GM12878 (cell line): Measurements from ENCODE around the gene IL1RAPL1. TPM values are rescaled to one million over a fixed set of nuclear protein-coding genes. Genes with fewer than 3 reads are reported as not detected.

Experiments used
- ATAC-seq: fragments of 200-7000 bp; cut with Tn5 transposase; 3 replicates; pipeline ENCODE4 v1.9.1; 2020; ENCODE audit warnings: mild to moderate bottlenecking, moderate library complexity
- BruUV-seq: library from RNA; stranded (reverse); fragments of 400-500 nt; replicated peaks from 2 replicates; lab custom pipeline; 2021; lab: Mats Ljungman, UMichigan
- CTCF ChIA-PET: fragments of 300-600 bp; sonication (Branson Sonifier 250); formaldehyde crosslinking; extraction: SDS; loops from one replicate; lab custom pipeline; 2021; ENCODE audit warnings: inconsistent platforms; lab: Yijun Ruan, JAX
- POLR2A ChIA-PET: fragments of 350-600 bp; formaldehyde crosslinking; extraction: SDS; loops from one replicate; lab custom pipeline; 2021; ENCODE audit warnings: inconsistent platforms; lab: Charles Lee
- RAD21 ChIA-PET: fragments of 300-600 bp; sonication (Branson Sonifier 250); formaldehyde crosslinking; loops from one replicate; lab custom pipeline; 2023; ENCODE audit warnings: antibody characterized with exemption; ENCODE audit not compliant: unreplicated experiment; lab: Charles Lee
- SMC1A ChIA-PET: fragments of 300-600 bp; sonication (Branson Sonifier 250); formaldehyde crosslinking; loops from one replicate; lab custom pipeline; 2023; ENCODE audit not compliant: unreplicated experiment, uncharacterized antibody; lab: Charles Lee
- DNase-seq: peaks from one replicate; pipeline ENCODE4 v3.0.0-alpha.2; 2011; ENCODE audit warnings: low read depth, low spot score
- FAIRE-seq: peaks from 3 replicates; lab custom pipeline; 2011; peaks lifted over from hg19 to GRCh38; lab: Jason Lieb, UNC
- H2AFZ ChIP-seq: 2 replicates; pipeline ENCODE4 v1.6.0; 2011; ENCODE audit warnings: low read depth, low read length, control low read depth; ENCODE audit not compliant: control insufficient read depth
- H3K27ac ChIP-seq: 2 replicates; pipeline ENCODE4 v1.5.1; 2011; ENCODE audit warnings: control low read depth; ENCODE audit not compliant: control insufficient read depth, insufficient read depth
- H3K27me3 ChIP-seq, 2 experiments: replicated peaks in 1 of 2; 2 replicates each; pipeline versions ENCODE4 v1.6.0 to v1.6.1; 2011; ENCODE audit warnings: low read length in 1 of 2; ENCODE audit not compliant: control insufficient read depth in 2 of 2, insufficient read depth in 2 of 2
- H3K36me3 ChIP-seq, 2 experiments: 2 replicates each; pipeline ENCODE4 v1.5.1; 2011; ENCODE audit warnings: low read length in 1 of 2; ENCODE audit not compliant: control insufficient read depth in 2 of 2, insufficient read depth in 2 of 2
- H3K4me1 ChIP-seq: 2 replicates; pipeline ENCODE4 v1.6.1; 2011; ENCODE audit warnings: mild to moderate bottlenecking, low read length, moderate library complexity, mixed read lengths; ENCODE audit not compliant: control insufficient read depth, insufficient read depth
- H3K4me2 ChIP-seq: 2 replicates; pipeline ENCODE4 v1.6.0; 2011; ENCODE audit warnings: control low read depth; ENCODE audit not compliant: control insufficient read depth, insufficient read depth
- H3K4me3 ChIP-seq: fragments of 200-600 bp; sonication (generic); 2 replicates; pipeline ENCODE4 v1.5.1; 2016
- H3K79me2 ChIP-seq: 2 replicates; pipeline ENCODE4 v1.6.0; 2011; ENCODE audit warnings: low read length; ENCODE audit not compliant: control insufficient read depth, insufficient read depth
- H3K9ac ChIP-seq: 2 replicates; pipeline ENCODE4 v1.8.0; 2011; ENCODE audit warnings: low read length, control low read depth, mixed read lengths; ENCODE audit not compliant: control insufficient read depth, insufficient read depth
- H3K9me3 ChIP-seq: replicated peaks from 3 replicates; pipeline ENCODE4 v1.5.1; 2011; ENCODE audit warnings: mild to moderate bottlenecking, low read length; ENCODE audit not compliant: control insufficient read depth, insufficient read depth
- H4K20me1 ChIP-seq: 2 replicates; pipeline ENCODE4 v1.6.0; 2011; ENCODE audit not compliant: control insufficient read depth, insufficient read depth
- CTCF ChIP-seq, 3 experiments: IDR thresholded peaks in 2 of 3; conservative IDR thresholded peaks in 1 of 3; 2 replicates each; pipeline ENCODE4 v1.5.1; 2011; ENCODE audit warnings: low read depth in 3 of 3, low read length in 3 of 3, mild to moderate bottlenecking in 3 of 3, control low read depth in 2 of 3, moderate library complexity in 2 of 3, inconsistent platforms in 1 of 3, mixed read lengths in 1 of 3; ENCODE audit not compliant: control insufficient read depth in 2 of 3, insufficient read depth in 1 of 3; ENCODE audit errors: extremely low read depth in 1 of 3
- ZNF622 ChIP-seq: fragments of 450-650 bp; IDR thresholded peaks from 2 replicates; pipeline ENCODE4 v1.6.1; 2017; ENCODE audit warnings: mild to moderate bottlenecking, inconsistent platforms
- ZNF687 ChIP-seq: fragments of 450-650 bp; IDR thresholded peaks from 2 replicates; pipeline ENCODE4 v1.6.1; 2017; ENCODE audit warnings: mild to moderate bottlenecking, moderate library complexity
- WGBS: methylation state at CpG from one replicate; pipeline ENCODE4 v1.1.6; 2016; ENCODE audit warnings: low lambda C conversion rate; ENCODE audit not compliant: insufficient replicate concordance, insufficient coverage; ENCODE audit errors: missing lambda C conversion rate; 5-methylcytosine and 5-hydroxymethylcytosine counted together
- in situ Hi-C: fragments of 300-500 bp; cut with MboI; formaldehyde crosslinking; loops from 9 replicates; pipeline ENCODE4 v1.14.3; 2018; ENCODE audit warnings: mixed read lengths
- intact Hi-C: fragments of 100-400 bp; cut with micrococcal nuclease; formaldehyde crosslinking; loops from one replicate; pipeline ENCODE4 v1.14.2; 2022; ENCODE audit not compliant: unreplicated experiment
- polyA plus RNA-seq, 11 experiments: library from polyadenylated mRNA; depleted of rRNA in 4 of 11; unstranded in 6 of 11; stranded (reverse) in 5 of 11; fragments of >200 nt; fragmentation: Nextera tagmentation in 4 of 11; fragmentation: Illumina TruSeq in 1 of 11; extraction: Ambion mirVana in 4 of 11; extraction: Trizol in 1 of 11; gene quantifications; 1 replicate in 1 of 11; 2 replicates in 10 of 11; pipeline versions ENCODE4 v1.2.1 to v1.2.3, GENCODE V29; 2011 to 2016; ENCODE audit warnings: inconsistent platforms in 2 of 11, missing spikeins in 2 of 11, low read depth in 1 of 11
- total RNA-seq, 4 experiments: library from RNA; depleted of rRNA in 3 of 4; stranded (reverse); fragments of >200 nt in 3 of 4; fragmentation: Illumina TruSeq in 1 of 4; extraction: Trizol in 1 of 4; gene quantifications; 2 replicates each; pipeline versions ENCODE4 v1.2.1 to v1.2.3, GENCODE V29; 2013 to 2021

The IL1RAPL1 gene
- total and polyA plus RNA-seq, 10 of the 15 experiments (the other 5 are each of a cell fraction or from before 2014, with no cell fraction given): not detected

GRCh38 chrX:28659269-28659668, 72.0 kb downstream of the IL1RAPL1 start:
- CTCF ChIA-PET: interaction anchor here (0.7 to 1.7 kb wide), 5 partner anchors 9 to 1252 kb away, joined by 3 to 6 read pairs (median 3); no protein-coding TSS in a partner anchor
- intact Hi-C loops: no loop called here
- no peaks in the 10 kb centered on the region for H3K27me3 ChIP-seq
- in situ Hi-C loops: no loop called here
- no peak overlapping the region for H3K4me3 ChIP-seq
- BruUV-seq: no TSS peak
- no peak for ATAC-seq
- DNase-seq: no peak
- POLR2A ChIA-PET: no interaction called here
- SMC1A ChIA-PET: no interaction called here
- H3K4me1 ChIP-seq: no peaks in the 10 kb centered on the region
- H3K9me3 ChIP-seq: no peaks in the 10 kb centered on the region
- H3K27ac ChIP-seq: no peak overlapping the region
- 55% methylated on average over 23 of the region's 23 CpGs for whole genome bisulfite sequencing
- no peaks in the 10 kb centered on the region for H3K79me2 ChIP-seq
- no peaks in the 10 kb centered on the region for H3K36me3 ChIP-seq
- no peak for FAIRE-seq
- TF ChIP-seq ZNF622: no peak
- peak; percentile 25 to 59 (median 37); a peak in 4 of 6 replicates for TF ChIP-seq CTCF (IDR thresholded peaks at IDR 0.05 in 2 of 3, conservative IDR thresholded peaks at IDR 0.05 in 1 of 3; ENCODE audit: control insufficient read depth in 2 of 3, extremely low read depth in 1 of 3, insufficient read depth in 1 of 3, low read depth in 3 of 3, low read length in 3 of 3)
- TF ChIP-seq ZNF687: no peak
- TF ChIP-seq, all 136 proteins: peak for 1
- H2AFZ ChIP-seq: no peak overlapping the region
- no peak overlapping the region for H3K9ac ChIP-seq
- RAD21 ChIA-PET: interaction anchor here (0.6 kb wide), 1 partner anchor 18 kb away, joined by 3 read pairs; no protein-coding TSS in a partner anchor
- H3K4me2 ChIP-seq: no peak overlapping the region
- H4K20me1 ChIP-seq: no peaks in the 10 kb centered on the region
